ENCODE measurements around the gene SFXN1. TPM values are rescaled to one million over a fixed set of nuclear protein-coding genes. Genes with fewer than 3 reads are reported as not detected.
"Not testable (repeated sequence)": the region's sequence is repeated elsewhere in the genome, so short reads cannot be mapped to it uniquely, and the experiment has no call there.

The SFXN1 gene
- total RNA-seq, 1 donor from 2014 or later, result 83.7 TPM

GRCh38 chr5:175452166-175452565 lies 26.2 kb upstream of the SFXN1 start:
- no peaks in the 10 kb centered on the region for H3K9me3 Mint-ChIP-seq (ENCODE audit: low read depth)
- H3K4me1 Mint-ChIP-seq (ENCODE audit: low read depth), result peaks cover 2% of the 10 kb centered on the region
- H3K27me3 Mint-ChIP-seq, result peaks cover 47% of the 10 kb centered on the region
- no peak overlapping the region for H3K27ac Mint-ChIP-seq
- H3K4me3 Mint-ChIP-seq (ENCODE audit: low read depth), result no peak overlapping the region
- no peaks in the 10 kb centered on the region for H3K36me3 Mint-ChIP-seq (ENCODE audit: insufficient read depth)
- no peak for TF ChIP-seq CTCF (IDR thresholded peaks at IDR 0.05; ENCODE audit: unreplicated experiment)
- no peak for DNase-seq (ENCODE audit: low spot score, unreplicated experiment)

- H3K27me3 Mint-ChIP-seq, result peaks cover 33% of the 10 kb centered on the region
- not testable (repeated sequence) for H3K4me3 Mint-ChIP-seq (ENCODE audit: low read depth); H3K27ac Mint-ChIP-seq; H3K36me3 Mint-ChIP-seq (ENCODE audit: insufficient read depth); H3K4me1 Mint-ChIP-seq (ENCODE audit: low read depth); H3K9me3 Mint-ChIP-seq (ENCODE audit: low read depth); DNase-seq (ENCODE audit: low spot score, unreplicated experiment)
Observed at GRCh38 chr5:175454338-175454737, 24.0 kb upstream of the SFXN1 start.

- Mint-ChIP-seq H3K36me3 (ENCODE audit: insufficient read depth) (no peaks in the 10 kb centered on the region), H3K4me3 (ENCODE audit: low read depth) (no peak overlapping the region), H3K27me3 (peaks cover 24% of the 10 kb centered on the region), H3K4me1 (ENCODE audit: low read depth) (peaks cover 2% of the 10 kb centered on the region), H3K9me3 (ENCODE audit: low read depth) (no peaks in the 10 kb centered on the region), H3K27ac (no peak overlapping the region)
- no peak for DNase-seq (ENCODE audit: low spot score, unreplicated experiment)
- TF ChIP-seq CTCF (IDR thresholded peaks at IDR 0.05; ENCODE audit: unreplicated experiment), result no peak
Observed at GRCh38 chr5:175456105-175456742, 22.1 kb upstream of the SFXN1 start.

GRCh38 chr5:175457466-175457865 lies 20.9 kb upstream of the SFXN1 start:
- no peak overlapping the region for H3K27ac Mint-ChIP-seq
- no peak overlapping the region for H3K4me3 Mint-ChIP-seq (ENCODE audit: low read depth)
- DNase-seq (ENCODE audit: low spot score, unreplicated experiment), result no peak
- H3K27me3 Mint-ChIP-seq, result peaks cover 19% of the 10 kb centered on the region
- no peaks in the 10 kb centered on the region for H3K9me3 Mint-ChIP-seq (ENCODE audit: low read depth)
- no peak for TF ChIP-seq CTCF (IDR thresholded peaks at IDR 0.05; ENCODE audit: unreplicated experiment)
- H3K36me3 Mint-ChIP-seq (ENCODE audit: insufficient read depth), result no peaks in the 10 kb centered on the region
- H3K4me1 Mint-ChIP-seq (ENCODE audit: low read depth), result peaks cover 2% of the 10 kb centered on the region

GRCh38 chr5:175460126-175460525 lies 18.2 kb upstream of the SFXN1 start:
- H3K27me3 Mint-ChIP-seq, result peaks cover 4% of the 10 kb centered on the region
- H3K9me3 Mint-ChIP-seq (ENCODE audit: low read depth), result no peaks in the 10 kb centered on the region
- no peak overlapping the region for H3K4me3 Mint-ChIP-seq (ENCODE audit: low read depth)

More at GRCh38 chr5:175460126-175460525, 18.2 kb upstream of the SFXN1 start:
- Mint-ChIP-seq H3K27ac (no peak overlapping the region), H3K36me3 (ENCODE audit: insufficient read depth) (no peaks in the 10 kb centered on the region), H3K4me1 (ENCODE audit: low read depth) (peaks cover 8% of the 10 kb centered on the region)
- no peak for DNase-seq (ENCODE audit: low spot score, unreplicated experiment)
- TF ChIP-seq CTCF (IDR thresholded peaks at IDR 0.05; ENCODE audit: unreplicated experiment), result peak; percentile 52

All from progenitor cell of endocrine pancreas (in vitro differentiated cells).